ENCODE measurements around the gene ECEL1. TPM values are rescaled to one million over a fixed set of nuclear protein-coding genes. Genes with fewer than 3 reads are reported as not detected.
A peak's percentile ranks its signal among the peaks of the same experiment; 100 is the strongest.
"Not testable (repeated sequence)": the region's sequence is repeated elsewhere in the genome, so short reads cannot be mapped to it uniquely, and the experiment has no call there.

The ECEL1 gene, protein sequence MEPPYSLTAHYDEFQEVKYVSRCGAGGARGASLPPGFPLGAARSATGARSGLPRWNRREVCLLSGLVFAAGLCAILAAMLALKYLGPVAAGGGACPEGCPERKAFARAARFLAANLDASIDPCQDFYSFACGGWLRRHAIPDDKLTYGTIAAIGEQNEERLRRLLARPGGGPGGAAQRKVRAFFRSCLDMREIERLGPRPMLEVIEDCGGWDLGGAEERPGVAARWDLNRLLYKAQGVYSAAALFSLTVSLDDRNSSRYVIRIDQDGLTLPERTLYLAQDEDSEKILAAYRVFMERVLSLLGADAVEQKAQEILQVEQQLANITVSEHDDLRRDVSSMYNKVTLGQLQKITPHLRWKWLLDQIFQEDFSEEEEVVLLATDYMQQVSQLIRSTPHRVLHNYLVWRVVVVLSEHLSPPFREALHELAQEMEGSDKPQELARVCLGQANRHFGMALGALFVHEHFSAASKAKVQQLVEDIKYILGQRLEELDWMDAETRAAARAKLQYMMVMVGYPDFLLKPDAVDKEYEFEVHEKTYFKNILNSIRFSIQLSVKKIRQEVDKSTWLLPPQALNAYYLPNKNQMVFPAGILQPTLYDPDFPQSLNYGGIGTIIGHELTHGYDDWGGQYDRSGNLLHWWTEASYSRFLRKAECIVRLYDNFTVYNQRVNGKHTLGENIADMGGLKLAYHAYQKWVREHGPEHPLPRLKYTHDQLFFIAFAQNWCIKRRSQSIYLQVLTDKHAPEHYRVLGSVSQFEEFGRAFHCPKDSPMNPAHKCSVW
- 1.9 TPM for polyA plus RNA-seq (2013, experiment 1 of 2)
- polyA plus RNA-seq (2013, experiment 2 of 2), result 3.4 TPM

DNA sequence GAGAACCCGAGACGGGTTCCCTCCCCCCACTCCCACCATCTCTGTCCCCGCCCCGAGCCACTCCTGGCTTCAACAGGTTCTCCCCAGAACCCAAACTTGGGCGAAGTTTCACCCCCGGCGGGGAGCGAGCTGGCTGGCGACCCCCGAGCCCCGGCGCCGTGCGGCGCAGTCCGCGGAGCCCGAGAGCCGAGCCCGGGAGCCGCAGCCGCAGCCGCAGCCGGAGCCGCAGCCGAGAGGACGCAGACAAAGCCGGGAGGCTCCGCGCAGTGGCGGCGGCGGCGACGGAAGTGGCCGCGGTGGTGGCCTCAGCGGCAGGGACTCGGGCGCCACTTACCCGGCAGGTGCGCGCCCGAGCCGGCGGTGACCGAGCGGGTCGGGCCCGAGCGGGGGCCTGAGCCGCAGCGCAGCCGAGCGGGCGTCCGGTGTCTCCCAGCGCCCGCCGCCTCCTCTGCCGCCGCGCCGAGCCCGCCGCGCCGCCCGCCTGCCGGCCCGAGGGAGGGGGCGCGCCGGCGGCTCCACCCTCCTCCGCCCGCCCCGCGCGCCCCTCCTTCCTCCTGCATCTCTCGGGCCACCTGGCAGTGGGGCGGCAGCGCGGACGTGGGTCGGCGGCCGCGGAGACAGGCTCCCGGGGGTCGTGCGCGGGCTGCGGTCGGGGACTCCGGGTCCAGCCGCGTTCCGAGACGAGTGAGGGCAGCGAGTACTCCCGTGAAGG lies at the start of gene ECEL1:
Gene ECEL1, minus strand, starts transcription at position 450 of the 712 bp plus-strand sequence. CDS start 1,181 bp downstream, outside the sequence.
- Histone ChIP-seq H3K9me3 (ENCODE audit: insufficient read depth, low read depth, low read length) (no peaks in the 10 kb centered on the region), H3K27me3 (ENCODE audit: insufficient read depth, low read length) (peaks cover 74% of the 10 kb centered on the region)

DNA sequence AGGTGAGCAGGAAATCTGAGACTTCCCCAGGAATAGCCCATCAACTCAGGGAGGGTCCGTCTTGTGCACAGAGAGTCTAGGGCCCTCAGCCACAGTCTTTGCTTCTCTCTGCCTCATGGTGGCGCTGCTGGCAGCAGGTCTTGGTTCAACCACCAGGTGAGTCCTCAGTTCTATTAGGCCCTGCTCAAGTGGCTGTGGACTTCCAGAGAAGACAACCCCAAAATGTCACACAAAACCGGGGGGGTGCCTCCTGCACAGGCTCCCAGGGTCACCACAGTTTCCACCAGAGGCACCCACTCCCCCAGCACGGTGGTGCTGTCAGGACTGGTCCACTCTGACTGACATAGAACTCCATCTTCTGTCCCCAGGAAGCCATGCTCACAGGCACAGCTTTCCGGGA lies 49.4 kb upstream of the ECEL1 start:
- no peak overlapping the region for H3K4me3 ChIP-seq (ENCODE audit: low read length)
- H3K4me1 ChIP-seq (ENCODE audit: insufficient read depth, low read length), result peaks cover 18% of the 10 kb centered on the region
- no peaks in the 10 kb centered on the region for H3K27me3 ChIP-seq (ENCODE audit: insufficient read depth, low read length)
- no peak overlapping the region for H3K9ac ChIP-seq (ENCODE audit: low read depth, low read length)
- no peak overlapping the region for H3K27ac ChIP-seq (ENCODE audit: low read depth, low read length)
- WGBS, result 72% methylated on average over 5 of the region's 5 CpGs
- no peaks in the 10 kb centered on the region for H3K9me3 ChIP-seq (ENCODE audit: insufficient read depth, low read depth, low read length)
- H3K36me3 ChIP-seq (ENCODE audit: insufficient read depth, low read length), result no peaks in the 10 kb centered on the region

More for the DNA sequence above, at the start of gene ECEL1:
- no peak within 1 kb of the TSS for H3K9ac ChIP-seq (ENCODE audit: low read depth, low read length)
- H3K27ac ChIP-seq (ENCODE audit: low read depth, low read length), result no peak within 1 kb of the TSS
- no peaks in the 10 kb centered on the region for H3K36me3 ChIP-seq (ENCODE audit: insufficient read depth, low read length)
- WGBS, result 1% methylated on average over 102 of the region's 102 CpGs
- peaks cover 11% of the 10 kb centered on the region for H3K4me1 ChIP-seq (ENCODE audit: insufficient read depth, low read length)
- peak within 1 kb of the TSS; percentile 47 for H3K4me3 ChIP-seq (ENCODE audit: low read length)

DNA sequence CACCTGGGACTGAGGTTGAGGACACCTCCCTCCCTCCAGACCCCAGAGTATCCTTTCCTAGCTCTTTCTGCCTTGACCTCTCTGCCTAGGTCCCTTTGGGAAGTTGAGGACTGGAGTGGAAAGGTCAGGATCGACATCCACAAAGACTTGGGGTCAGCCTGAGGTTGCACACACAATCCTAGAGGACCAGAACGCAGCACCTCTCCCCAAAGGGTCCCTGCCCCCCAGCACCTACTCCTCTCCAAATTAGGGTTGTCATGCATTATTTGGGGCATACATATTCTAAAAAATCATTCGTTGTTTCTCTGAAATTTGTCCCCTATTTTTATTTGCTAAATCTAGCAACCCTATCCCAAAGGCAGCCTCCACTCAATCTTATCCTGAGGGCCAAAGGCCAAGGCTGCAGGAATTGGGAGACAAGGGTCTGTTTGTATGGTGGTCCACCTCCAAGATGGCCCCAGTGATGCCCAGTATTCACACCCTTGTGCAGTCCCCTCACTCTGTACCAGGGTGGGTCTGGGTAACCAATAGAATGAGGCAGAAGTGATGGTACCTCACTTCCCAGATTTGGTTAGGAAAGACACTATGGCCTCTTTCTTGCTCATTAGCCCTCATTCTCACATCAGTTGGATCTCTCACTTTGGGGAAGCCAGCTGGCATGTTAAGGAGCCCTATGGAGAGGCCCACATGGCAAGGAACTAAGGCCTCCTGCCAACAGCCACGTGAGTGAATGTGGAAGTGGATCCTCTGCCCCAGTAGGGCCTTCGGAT lies 48.3 kb upstream of the ECEL1 start:
- Histone ChIP-seq H3K27me3 (ENCODE audit: insufficient read depth, low read length) (no peaks in the 10 kb centered on the region), H3K36me3 (ENCODE audit: insufficient read depth, low read length) (no peaks in the 10 kb centered on the region), H3K4me1 (ENCODE audit: insufficient read depth, low read length) (peaks cover 18% of the 10 kb centered on the region), H3K9ac (ENCODE audit: low read depth, low read length) (no peak overlapping the region), H3K27ac (ENCODE audit: low read depth, low read length) (no peak overlapping the region), H3K9me3 (ENCODE audit: insufficient read depth, low read depth, low read length) (no peaks in the 10 kb centered on the region), H3K4me3 (ENCODE audit: low read length) (no peak overlapping the region)
- 90% methylated on average over 5 of the region's 5 CpGs for WGBS

DNA sequence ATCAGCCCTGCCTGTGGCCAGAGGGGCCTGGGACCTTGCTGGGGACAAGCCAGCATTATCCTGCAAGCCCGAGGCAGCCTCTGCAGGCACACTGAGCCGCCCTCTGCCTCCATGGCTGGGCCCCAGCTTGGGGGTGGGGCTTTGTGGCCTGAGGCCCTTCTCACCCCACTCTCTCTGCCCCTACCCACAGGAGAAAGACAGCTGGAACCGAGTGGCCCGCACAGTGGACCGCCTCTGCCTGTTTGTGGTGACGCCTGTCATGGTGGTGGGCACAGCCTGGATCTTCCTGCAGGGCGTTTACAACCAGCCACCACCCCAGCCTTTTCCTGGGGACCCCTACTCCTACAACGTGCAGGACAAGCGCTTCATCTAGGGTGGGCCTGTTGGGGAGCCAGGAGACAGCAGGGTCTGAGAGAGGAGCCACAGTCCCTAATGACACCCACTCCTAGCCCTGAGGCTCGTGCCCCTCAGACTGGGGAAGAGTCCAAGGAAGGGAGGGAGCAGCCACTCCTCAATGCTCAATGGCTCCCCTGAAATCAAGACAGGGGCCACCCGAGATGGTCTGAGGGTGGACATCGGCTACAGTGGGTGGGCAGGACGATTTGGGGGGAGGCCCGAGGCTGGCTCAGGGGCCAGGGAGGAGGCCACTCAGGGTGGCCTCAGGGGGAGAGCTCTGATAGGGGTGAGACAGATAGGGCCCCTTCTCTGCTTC lies 47.5 kb upstream of the ECEL1 start:
- no peak overlapping the region for H3K4me3 ChIP-seq (ENCODE audit: low read length)
- H3K27me3 ChIP-seq (ENCODE audit: insufficient read depth, low read length), result no peaks in the 10 kb centered on the region
- H3K27ac ChIP-seq (ENCODE audit: low read depth, low read length), result no peak overlapping the region
- no peak overlapping the region for H3K9ac ChIP-seq (ENCODE audit: low read depth, low read length)
- no peaks in the 10 kb centered on the region for H3K36me3 ChIP-seq (ENCODE audit: insufficient read depth, low read length)
- no peaks in the 10 kb centered on the region for H3K9me3 ChIP-seq (ENCODE audit: insufficient read depth, low read depth, low read length)
- H3K4me1 ChIP-seq (ENCODE audit: insufficient read depth, low read length), result peaks cover 18% of the 10 kb centered on the region
- WGBS, result 90% methylated on average over 14 of the region's 14 CpGs

DNA sequence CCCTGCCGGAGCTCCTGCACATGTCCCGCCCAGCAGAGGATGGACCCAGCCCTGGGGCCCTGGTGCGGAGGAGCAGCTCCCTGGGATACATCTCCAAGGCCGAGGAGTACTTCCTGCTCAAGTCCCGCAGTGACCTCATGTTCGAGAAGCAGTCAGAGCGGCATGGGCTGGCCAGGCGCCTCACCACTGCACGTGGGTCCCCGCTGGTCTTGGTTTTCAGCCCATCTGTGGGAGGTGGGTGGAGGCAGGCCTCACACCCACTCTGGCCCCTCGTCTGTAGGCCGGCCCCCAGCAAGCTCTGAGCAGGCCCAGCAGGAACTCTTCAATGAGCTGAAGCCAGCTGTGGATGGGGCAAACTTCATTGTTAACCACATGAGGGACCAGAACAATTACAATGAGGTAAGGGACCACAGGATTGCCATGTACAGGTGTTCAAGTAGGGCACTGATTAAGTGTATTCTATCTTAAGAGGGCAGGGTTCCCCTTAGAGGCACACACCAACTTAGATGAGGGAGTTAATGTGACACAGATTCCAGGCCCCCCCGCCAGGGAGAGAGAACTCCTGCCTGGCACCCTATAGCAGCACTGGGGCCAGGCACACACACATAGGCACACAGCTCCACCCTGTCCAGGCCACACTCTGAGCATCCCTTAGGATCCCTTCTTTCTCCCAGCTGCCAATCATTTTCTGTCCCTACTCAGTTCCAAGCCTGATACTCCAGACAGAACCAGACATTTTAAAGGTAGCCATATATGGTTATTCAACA lies 46.5 kb upstream of the ECEL1 start:
- Histone ChIP-seq H3K4me1 (ENCODE audit: insufficient read depth, low read length) (peaks cover 11% of the 10 kb centered on the region), H3K4me3 (ENCODE audit: low read length) (no peak overlapping the region), H3K9ac (ENCODE audit: low read depth, low read length) (no peak overlapping the region), H3K9me3 (ENCODE audit: insufficient read depth, low read depth, low read length) (no peaks in the 10 kb centered on the region), H3K27me3 (ENCODE audit: insufficient read depth, low read length) (no peaks in the 10 kb centered on the region), H3K36me3 (ENCODE audit: insufficient read depth, low read length) (no peaks in the 10 kb centered on the region), H3K27ac (ENCODE audit: low read depth, low read length) (no peak overlapping the region)
- 79% methylated on average over 13 of the region's 13 CpGs for WGBS

DNA sequence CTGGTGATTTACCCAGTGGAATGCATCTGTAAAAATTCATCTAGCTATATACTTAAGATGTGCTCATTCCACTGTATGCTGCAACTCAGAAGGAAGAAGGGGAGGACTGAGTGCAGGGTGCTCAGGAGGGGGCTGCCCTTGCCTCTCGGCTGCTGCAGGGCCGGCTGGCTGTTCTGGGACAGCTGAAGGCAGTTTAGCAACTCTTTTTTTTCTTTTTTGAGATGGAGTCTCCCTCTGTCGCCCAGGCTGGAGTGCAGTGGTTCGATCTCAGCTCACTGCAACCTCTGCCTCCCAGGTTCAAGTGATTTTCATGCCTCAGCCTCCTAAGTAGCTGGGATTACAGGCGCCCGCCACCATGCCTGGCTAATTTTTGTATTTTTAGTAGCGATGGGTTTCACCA lies 45.2 kb upstream of the ECEL1 start:
- H3K9ac ChIP-seq (ENCODE audit: low read depth, low read length); H3K4me1 ChIP-seq (ENCODE audit: insufficient read depth, low read length); H3K4me3 ChIP-seq (ENCODE audit: low read length); H3K27me3 ChIP-seq (ENCODE audit: insufficient read depth, low read length); H3K27ac ChIP-seq (ENCODE audit: low read depth, low read length); H3K9me3 ChIP-seq (ENCODE audit: insufficient read depth, low read depth, low read length); H3K36me3 ChIP-seq (ENCODE audit: insufficient read depth, low read length): not testable (repeated sequence)
- 88% methylated on average over 7 of the region's 7 CpGs for WGBS

DNA sequence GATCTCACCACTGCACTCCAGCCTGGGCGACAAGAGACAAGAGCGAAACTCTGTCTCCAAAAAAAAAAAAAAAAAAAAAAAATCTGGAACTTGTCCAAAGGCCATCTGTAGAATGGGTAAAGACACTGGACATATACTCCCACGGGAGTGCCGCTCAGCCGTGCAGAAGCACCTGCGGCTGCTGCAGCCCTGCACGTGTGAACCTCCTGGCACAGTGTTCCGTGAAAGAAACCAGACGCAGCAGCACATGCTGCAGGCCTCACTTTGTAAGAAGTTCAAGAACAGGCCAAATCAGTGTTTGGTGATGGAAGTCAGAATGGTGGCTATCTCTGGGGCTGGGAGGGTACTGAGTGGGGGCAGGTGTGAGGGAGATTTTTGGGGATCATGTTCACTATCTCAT lies 44.8 kb upstream of the ECEL1 start:
- 87% methylated on average over 9 of the region's 9 CpGs for WGBS
- H3K27me3 ChIP-seq (ENCODE audit: insufficient read depth, low read length), result peaks cover 3% of the 10 kb centered on the region; the same call in 1 of the 2 replicates
- no peak overlapping the region for H3K27ac ChIP-seq (ENCODE audit: low read depth, low read length)
- H3K36me3 ChIP-seq (ENCODE audit: insufficient read depth, low read length), result no peaks in the 10 kb centered on the region
- H3K9ac ChIP-seq (ENCODE audit: low read depth, low read length), result no peak overlapping the region
- no peak overlapping the region for H3K4me3 ChIP-seq (ENCODE audit: low read length)
- H3K9me3 ChIP-seq (ENCODE audit: insufficient read depth, low read depth, low read length), result no peaks in the 10 kb centered on the region
- no peaks in the 10 kb centered on the region for H3K4me1 ChIP-seq (ENCODE audit: insufficient read depth, low read length)

DNA sequence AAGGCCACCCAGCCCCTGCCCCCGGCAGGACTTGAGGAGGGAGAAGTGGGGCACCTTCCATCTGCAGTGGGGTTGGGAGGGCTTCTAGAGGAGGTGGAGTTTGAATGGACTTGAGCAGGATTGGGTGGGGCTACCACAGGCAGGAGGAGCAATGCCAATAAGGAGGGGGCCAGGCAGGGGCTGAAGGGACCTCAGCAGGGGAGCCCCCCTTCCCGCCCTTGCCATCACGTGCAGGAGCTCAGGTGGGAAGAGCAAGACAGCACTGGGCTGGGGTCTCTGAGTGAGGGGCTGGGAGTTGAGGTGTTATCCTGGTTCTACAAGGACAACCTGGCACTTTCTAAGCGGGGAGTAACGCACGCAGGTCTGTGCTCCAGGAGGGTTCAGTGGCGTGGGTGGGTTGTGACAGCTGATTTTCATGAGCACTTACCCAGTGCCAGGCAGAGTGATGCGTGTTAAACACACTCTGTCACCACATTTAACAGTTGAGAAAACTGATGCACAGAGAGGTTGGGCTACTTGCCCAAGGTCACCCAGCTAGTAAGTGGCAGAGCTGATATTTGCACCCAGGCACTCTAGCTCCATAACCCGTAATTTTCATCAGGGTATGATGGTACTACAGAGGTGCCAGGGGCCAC lies 43.1 kb upstream of the ECEL1 start:
- Histone ChIP-seq H3K27ac (ENCODE audit: low read depth, low read length) (no peak overlapping the region), H3K36me3 (ENCODE audit: insufficient read depth, low read length) (no peaks in the 10 kb centered on the region), H3K9ac (ENCODE audit: low read depth, low read length) (no peak overlapping the region), H3K27me3 (ENCODE audit: insufficient read depth, low read length) (peaks cover 3% of the 10 kb centered on the region; the same call in 1 of the 2 replicates), H3K4me3 (ENCODE audit: low read length) (no peak overlapping the region), H3K4me1 (ENCODE audit: insufficient read depth, low read length) (no peaks in the 10 kb centered on the region), H3K9me3 (ENCODE audit: insufficient read depth, low read depth, low read length) (no peaks in the 10 kb centered on the region)
- 88% methylated on average over 9 of the region's 9 CpGs for WGBS

DNA sequence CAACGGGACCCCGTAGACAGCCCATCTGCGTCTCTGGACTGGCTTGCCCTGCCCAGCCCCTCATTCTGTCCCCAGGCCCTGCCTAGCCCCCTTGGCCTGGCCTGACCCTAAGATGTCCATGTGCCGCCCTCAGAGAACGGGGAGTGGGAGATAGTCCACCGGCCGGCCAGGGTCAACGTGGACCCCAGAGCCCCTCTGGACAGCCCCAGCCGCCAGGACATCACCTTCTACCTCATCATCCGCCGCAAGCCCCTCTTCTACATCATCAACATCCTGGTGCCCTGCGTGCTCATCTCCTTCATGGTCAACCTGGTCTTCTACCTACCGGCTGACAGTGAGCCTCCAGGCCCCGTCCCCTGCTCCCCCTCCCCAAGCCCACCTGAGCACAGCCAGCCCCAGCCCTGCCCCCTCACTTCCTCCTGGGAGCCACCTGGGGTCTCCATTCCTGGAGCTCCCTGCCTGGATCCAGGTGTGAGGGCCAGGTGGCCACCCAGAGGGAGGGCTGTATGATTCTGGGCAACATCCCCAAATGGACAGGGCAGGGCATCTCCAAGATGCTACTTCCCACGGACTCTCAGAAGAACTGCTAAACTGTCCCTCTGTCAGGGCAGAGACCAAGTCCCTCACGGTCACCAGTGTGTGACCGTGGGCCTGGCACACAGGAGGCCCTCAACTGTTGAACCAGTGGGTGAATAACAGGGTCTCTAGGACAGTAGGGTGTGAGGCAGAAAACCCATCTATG lies 42.3 kb upstream of the ECEL1 start:
- WGBS, result 93% methylated on average over 17 of the region's 17 CpGs
- no peaks in the 10 kb centered on the region for H3K4me1 ChIP-seq (ENCODE audit: insufficient read depth, low read length)

More for the DNA sequence above, 42.3 kb upstream of the ECEL1 start:
- peaks cover 7% of the 10 kb centered on the region for H3K27me3 ChIP-seq (ENCODE audit: insufficient read depth, low read length)
- H3K9ac ChIP-seq (ENCODE audit: low read depth, low read length), result no peak overlapping the region
- H3K9me3 ChIP-seq (ENCODE audit: insufficient read depth, low read depth, low read length), result no peaks in the 10 kb centered on the region
- no peak overlapping the region for H3K27ac ChIP-seq (ENCODE audit: low read depth, low read length)
- no peaks in the 10 kb centered on the region for H3K36me3 ChIP-seq (ENCODE audit: insufficient read depth, low read length)
- H3K4me3 ChIP-seq (ENCODE audit: low read length), result no peak overlapping the region

All from HUES64 (cell line).